HepG2 (cell line): ENCODE data around the gene MRPL38. TPM values are rescaled to one million over a fixed set of nuclear protein-coding genes. Genes with fewer than 3 reads are reported as not detected.

Experiments used
- AGO2 ChIP-seq: fragments of 200-400 bp; formaldehyde crosslinking; optimal IDR thresholded peaks from 2 replicates; pipeline ENCODE3; 2017; ENCODE audit warnings: mild to moderate bottlenecking, low read depth, low read length, moderate library complexity
- ATAD3A ChIP-seq: sonication (generic); formaldehyde crosslinking; IDR thresholded peaks from 2 replicates; pipeline ENCODE4 v1.4.0; 2020; ENCODE audit warnings: missing genetic modification reagents
- KLF13 ChIP-seq: sonication (generic); formaldehyde crosslinking; IDR thresholded peaks from 2 replicates; pipeline ENCODE4 v1.4.0; 2020; ENCODE audit warnings: mild to moderate bottlenecking, missing genetic modification reagents
- KMT2A ChIP-seq: sonication (generic); formaldehyde crosslinking; IDR thresholded peaks from 2 replicates; pipeline ENCODE4 v1.4.0; 2020; ENCODE audit warnings: missing genetic modification reagents
- MLLT10 ChIP-seq: sonication (generic); formaldehyde crosslinking; IDR thresholded peaks from 2 replicates; pipeline ENCODE4 v1.4.0; 2020; ENCODE audit warnings: missing genetic modification reagents
- MZF1 ChIP-seq: sonication (generic); formaldehyde crosslinking; IDR thresholded peaks from 2 replicates; pipeline ENCODE4 v1.8.1; 2023; ENCODE audit warnings: mild to moderate bottlenecking, missing genetic modification reagents, borderline replicate concordance
- PLRG1 ChIP-seq: fragments of 450-650 bp; conservative IDR thresholded peaks from 2 replicates; pipeline ENCODE4 v1.6.1; 2016
- RORA ChIP-seq: sonication (generic); formaldehyde crosslinking; IDR thresholded peaks from 2 replicates; pipeline ENCODE4 v1.5.0; 2020; ENCODE audit warnings: mild to moderate bottlenecking, missing genetic modification reagents, moderate library complexity
- SP1 ChIP-seq, 2 experiments: fragments of 450-650 bp in 1 of 2; sonication (generic) in 1 of 2; formaldehyde crosslinking in 1 of 2; IDR thresholded peaks; 2 replicates each; pipeline versions ENCODE4 v1.4.0 to v1.6.1; 2016 to 2020; ENCODE audit warnings: missing genetic modification reagents in 1 of 2
- TARDBP ChIP-seq: sonication (generic); formaldehyde crosslinking; IDR thresholded peaks from 2 replicates; pipeline ENCODE4 v1.8.0; 2022; ENCODE audit warnings: mild to moderate bottlenecking, missing genetic modification reagents
- TBL1XR1 ChIP-seq: fragments of 150-350 bp; IDR thresholded peaks from 2 replicates; pipeline ENCODE4 v1.6.1; 2014; ENCODE audit warnings: borderline replicate concordance, low read length; ENCODE audit not compliant: partially characterized antibody
- ZBTB3 ChIP-seq: sonication (generic); formaldehyde crosslinking; IDR thresholded peaks from 2 replicates; pipeline ENCODE4 v1.4.0; 2020; ENCODE audit warnings: low read depth, mild to moderate bottlenecking, moderate library complexity, missing genetic modification reagents, borderline replicate concordance
- ZNF251 ChIP-seq: sonication (generic); formaldehyde crosslinking; IDR thresholded peaks from 2 replicates; pipeline ENCODE4 v1.9.0; 2021; ENCODE audit warnings: mild to moderate bottlenecking, missing genetic modification reagents
- ZNF263 ChIP-seq: sonication (generic); formaldehyde crosslinking; IDR thresholded peaks from 2 replicates; pipeline ENCODE4 v1.4.0; 2020; ENCODE audit warnings: missing genetic modification reagents
- ZNF337 ChIP-seq: sonication (generic); formaldehyde crosslinking; IDR thresholded peaks from 2 replicates; pipeline ENCODE4 v1.5.1; 2020; ENCODE audit warnings: missing genetic modification reagents, low read depth, mild to moderate bottlenecking, borderline replicate concordance
- ZNF7 ChIP-seq: IDR thresholded peaks from 2 replicates; pipeline ENCODE4 v1.6.1; 2016; ENCODE audit warnings: missing biosample characterization, missing genetic modification reagents
- ZNF749 ChIP-seq: sonication (generic); formaldehyde crosslinking; IDR thresholded peaks from 2 replicates; pipeline ENCODE4 v1.8.0; 2022; ENCODE audit warnings: mild to moderate bottlenecking, missing genetic modification reagents, moderate library complexity, borderline replicate concordance
- ZNF782 ChIP-seq: sonication (generic); formaldehyde crosslinking; IDR thresholded peaks from 2 replicates; pipeline ENCODE4 v1.4.0; 2020; ENCODE audit warnings: missing genetic modification reagents, mild to moderate bottlenecking, borderline replicate concordance
- polyA plus RNA-seq, 8 experiments: library from polyadenylated mRNA; depleted of rRNA in 3 of 8; stranded (reverse) in 7 of 8; unstranded in 1 of 8; fragments of >200 nt; fragmentation: Illumina TruSeq in 4 of 8; extraction: Trizol in 4 of 8; gene quantifications; 2 replicates each; pipeline versions ENCODE4 v1.2.1 to v1.2.3, GENCODE V29; 2011 to 2016; ENCODE audit warnings: low read depth in 4 of 8, missing spikeins in 1 of 8, mixed read lengths in 1 of 8; ENCODE audit not compliant: insufficient read depth in 1 of 8
- total RNA-seq, 5 experiments: library from RNA; depleted of rRNA; stranded (reverse); fragments of >200 nt; fragmentation: Illumina TruSeq; extraction: Trizol; gene quantifications; 2 replicates each; pipeline ENCODE4 v1.2.3, GENCODE V29; 2016; ENCODE audit warnings: low read depth in 1 of 5
- TF ChIP-seq, protein P1 (sequence below): sonication (generic); formaldehyde crosslinking; IDR thresholded peaks from 2 replicates; pipeline ENCODE4 v1.5.0; 2020; ENCODE audit warnings: missing genetic modification reagents
- TF ChIP-seq, protein P2 (sequence below): sonication (generic); formaldehyde crosslinking; IDR thresholded peaks from 2 replicates; pipeline ENCODE4 v1.4.0; 2020; ENCODE audit warnings: missing genetic modification reagents
- TF ChIP-seq, protein P3 (sequence below): sonication (generic); formaldehyde crosslinking; IDR thresholded peaks from 2 replicates; pipeline ENCODE4 v1.4.0; 2020; ENCODE audit warnings: mild to moderate bottlenecking, low read depth, missing genetic modification reagents
- TF ChIP-seq, protein P4 (sequence below): sonication (generic); formaldehyde crosslinking; IDR thresholded peaks from 2 replicates; pipeline ENCODE4 v1.4.0; 2020; ENCODE audit warnings: missing genetic modification reagents, borderline replicate concordance
- TF ChIP-seq, protein P5 (sequence below): sonication (generic); formaldehyde crosslinking; IDR thresholded peaks from 2 replicates; pipeline ENCODE4 v1.8.0; 2022; ENCODE audit warnings: missing genetic modification reagents, low read depth, mild to moderate bottlenecking, borderline replicate concordance

MRPL38 gene
- total and polyA plus RNA-seq, 2 of the 13 experiments (the other 11 are each of a cell fraction or from before 2014, with no cell fraction given), result 83.7 to 125 TPM

DNA sequence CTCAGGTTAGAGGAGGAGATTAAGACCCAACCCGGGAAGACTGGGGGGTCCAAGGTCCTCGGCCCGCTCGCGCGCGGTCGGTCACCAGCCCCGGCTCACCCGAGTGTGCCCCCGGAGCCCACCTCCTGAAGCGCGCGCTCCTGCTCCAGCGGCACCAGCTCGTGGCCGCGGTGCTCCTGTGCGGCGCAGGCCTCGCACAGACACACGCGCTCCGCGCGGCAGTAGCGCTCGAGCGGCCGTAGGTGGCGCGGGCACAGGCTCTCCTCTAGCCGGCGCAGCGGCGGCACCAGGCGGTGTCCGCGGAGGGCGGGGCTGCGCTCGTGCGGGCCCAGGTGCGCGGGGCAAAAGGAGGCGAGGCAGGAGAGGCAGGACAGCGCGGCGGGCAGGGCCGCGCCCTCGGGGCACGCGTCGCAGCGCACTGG lies 26.9 kb downstream of the MRPL38 start (continued):
- TF ChIP-seq ZBTB3 (0 out of 2 replicates have a peak, but pooled peaks have one; percentile 13), ZNF782 (0 out of 2 replicates have a peak, but pooled peaks have one; percentile 58), MLLT10 (CRISPR knock-in tag) (0 out of 2 replicates have a peak, but pooled peaks have one; percentile 12), PLRG1 (no peak), ZNF337 (CRISPR knock-in tag) (no peak; the same call in 1 of the 2 replicates), ZNF749 (peak; percentile 77; the same call in 1 of the 2 replicates), KLF13 (no peak; the same call in 1 of the 2 replicates), SP1 (IDR thresholded peaks at IDR 0.05) (no peak), SP1 (CRISPR knock-in tag; IDR thresholded peaks at IDR 0.05) (peak; percentile 16), ZNF7 (CRISPR knock-in tag) (no peak), RORA (CRISPR knock-in tag) (no peak), ZNF251 (CRISPR knock-in tag) (no peak), AGO2 (peak; percentile 98), TARDBP (CRISPR knock-in tag) (no peak), MZF1 (CRISPR knock-in tag) (no peak), TBL1XR1 (peak; percentile 55), KMT2A (CRISPR knock-in tag) (0 out of 2 replicates have a peak, but pooled peaks have one; percentile 7), ATAD3A (CRISPR knock-in tag) (no peak), ZNF263 (peak; percentile 72)
- TF ChIP-seq, protein P1, sequence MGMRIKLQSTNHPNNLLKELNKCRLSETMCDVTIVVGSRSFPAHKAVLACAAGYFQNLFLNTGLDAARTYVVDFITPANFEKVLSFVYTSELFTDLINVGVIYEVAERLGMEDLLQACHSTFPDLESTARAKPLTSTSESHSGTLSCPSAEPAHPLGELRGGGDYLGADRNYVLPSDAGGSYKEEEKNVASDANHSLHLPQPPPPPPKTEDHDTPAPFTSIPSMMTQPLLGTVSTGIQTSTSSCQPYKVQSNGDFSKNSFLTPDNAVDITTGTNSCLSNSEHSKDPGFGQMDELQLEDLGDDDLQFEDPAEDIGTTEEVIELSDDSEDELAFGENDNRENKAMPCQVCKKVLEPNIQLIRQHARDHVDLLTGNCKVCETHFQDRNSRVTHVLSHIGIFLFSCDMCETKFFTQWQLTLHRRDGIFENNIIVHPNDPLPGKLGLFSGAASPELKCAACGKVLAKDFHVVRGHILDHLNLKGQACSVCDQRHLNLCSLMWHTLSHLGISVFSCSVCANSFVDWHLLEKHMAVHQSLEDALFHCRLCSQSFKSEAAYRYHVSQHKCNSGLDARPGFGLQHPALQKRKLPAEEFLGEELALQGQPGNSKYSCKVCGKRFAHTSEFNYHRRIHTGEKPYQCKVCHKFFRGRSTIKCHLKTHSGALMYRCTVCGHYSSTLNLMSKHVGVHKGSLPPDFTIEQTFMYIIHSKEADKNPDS (CRISPR knock-in tag), result no peak
- TF ChIP-seq, protein P2, sequence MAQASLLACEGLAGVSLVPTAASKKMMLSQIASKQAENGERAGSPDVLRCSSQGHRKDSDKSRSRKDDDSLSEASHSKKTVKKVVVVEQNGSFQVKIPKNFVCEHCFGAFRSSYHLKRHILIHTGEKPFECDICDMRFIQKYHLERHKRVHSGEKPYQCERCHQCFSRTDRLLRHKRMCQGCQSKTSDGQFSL (CRISPR knock-in tag), result no peak
- TF ChIP-seq, protein P3, sequence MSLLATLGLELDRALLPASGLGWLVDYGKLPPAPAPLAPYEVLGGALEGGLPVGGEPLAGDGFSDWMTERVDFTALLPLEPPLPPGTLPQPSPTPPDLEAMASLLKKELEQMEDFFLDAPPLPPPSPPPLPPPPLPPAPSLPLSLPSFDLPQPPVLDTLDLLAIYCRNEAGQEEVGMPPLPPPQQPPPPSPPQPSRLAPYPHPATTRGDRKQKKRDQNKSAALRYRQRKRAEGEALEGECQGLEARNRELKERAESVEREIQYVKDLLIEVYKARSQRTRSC (CRISPR knock-in tag), result no peak
- TF ChIP-seq, protein P4, sequence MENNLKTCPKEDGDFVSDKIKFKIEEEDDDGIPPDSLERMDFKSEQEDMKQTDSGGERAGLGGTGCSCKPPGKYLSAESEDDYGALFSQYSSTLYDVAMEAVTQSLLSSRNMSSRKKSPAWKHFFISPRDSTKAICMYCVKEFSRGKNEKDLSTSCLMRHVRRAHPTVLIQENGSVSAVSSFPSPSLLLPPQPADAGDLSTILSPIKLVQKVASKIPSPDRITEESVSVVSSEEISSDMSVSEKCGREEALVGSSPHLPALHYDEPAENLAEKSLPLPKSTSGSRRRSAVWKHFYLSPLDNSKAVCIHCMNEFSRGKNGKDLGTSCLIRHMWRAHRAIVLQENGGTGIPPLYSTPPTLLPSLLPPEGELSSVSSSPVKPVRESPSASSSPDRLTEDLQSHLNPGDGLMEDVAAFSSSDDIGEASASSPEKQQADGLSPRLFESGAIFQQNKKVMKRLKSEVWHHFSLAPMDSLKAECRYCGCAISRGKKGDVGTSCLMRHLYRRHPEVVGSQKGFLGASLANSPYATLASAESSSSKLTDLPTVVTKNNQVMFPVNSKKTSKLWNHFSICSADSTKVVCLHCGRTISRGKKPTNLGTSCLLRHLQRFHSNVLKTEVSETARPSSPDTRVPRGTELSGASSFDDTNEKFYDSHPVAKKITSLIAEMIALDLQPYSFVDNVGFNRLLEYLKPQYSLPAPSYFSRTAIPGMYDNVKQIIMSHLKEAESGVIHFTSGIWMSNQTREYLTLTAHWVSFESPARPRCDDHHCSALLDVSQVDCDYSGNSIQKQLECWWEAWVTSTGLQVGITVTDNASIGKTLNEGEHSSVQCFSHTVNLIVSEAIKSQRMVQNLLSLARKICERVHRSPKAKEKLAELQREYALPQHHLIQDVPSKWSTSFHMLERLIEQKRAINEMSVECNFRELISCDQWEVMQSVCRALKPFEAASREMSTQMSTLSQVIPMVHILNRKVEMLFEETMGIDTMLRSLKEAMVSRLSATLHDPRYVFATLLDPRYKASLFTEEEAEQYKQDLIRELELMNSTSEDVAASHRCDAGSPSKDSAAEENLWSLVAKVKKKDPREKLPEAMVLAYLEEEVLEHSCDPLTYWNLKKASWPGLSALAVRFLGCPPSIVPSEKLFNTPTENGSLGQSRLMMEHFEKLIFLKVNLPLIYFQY (CRISPR knock-in tag), result peak; percentile 70; the same call in 1 of the 2 replicates
- TF ChIP-seq, protein P5, sequence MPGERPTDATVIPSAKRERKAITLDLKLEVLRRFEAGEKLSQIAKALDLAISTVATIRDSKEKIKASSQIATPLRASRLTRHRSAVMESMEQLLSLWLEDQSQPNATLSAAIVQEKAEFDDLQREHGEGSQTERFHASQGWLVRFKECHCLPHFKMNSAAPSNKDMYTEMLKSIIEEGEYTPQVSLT, result no peak
